NT2/D1 (cell line): ENCODE measurements around the gene MATK.

Source experiments
- YY1 ChIP-seq: IDR thresholded peaks from 2 replicates; pipeline ENCODE4 v1.6.1; 2011; ENCODE audit not compliant: insufficient read length, insufficient read depth
- ZNF274 ChIP-seq: IDR thresholded peaks from 2 replicates; pipeline ENCODE4 v1.6.1; 2011; ENCODE audit warnings: mild to moderate bottlenecking, low read depth, low read length

DNA sequence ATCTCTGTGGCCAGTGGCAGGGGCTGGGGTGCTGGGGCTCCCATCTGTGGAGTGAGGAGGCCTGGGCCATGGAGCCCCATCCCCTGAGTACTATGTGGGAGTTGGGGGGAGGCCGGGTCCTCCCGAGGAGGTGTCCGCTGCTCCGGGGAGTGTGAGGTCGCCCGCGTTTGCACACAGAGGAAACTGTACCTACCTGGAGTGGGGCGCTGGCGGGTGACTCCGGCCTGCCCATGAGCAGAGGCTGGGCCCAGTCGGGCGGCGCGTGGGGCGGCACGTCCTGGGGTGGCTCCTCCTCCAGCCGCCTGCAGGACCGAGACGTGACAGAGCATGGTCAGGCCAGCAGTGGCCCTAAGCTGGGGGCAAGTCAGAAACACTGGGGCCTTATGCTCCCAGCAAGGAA lies 33.8 kb upstream of the MATK start:
- no peak for TF ChIP-seq ZNF274
- TF ChIP-seq YY1: no peak
